Inferior parietal cortex (tissue), 1 donor: ENCODE measurements around the gene ANKS1A.
A peak's percentile ranks its signal among the peaks of the same experiment; 100 is the strongest.

Experiments
- DNase-seq: peaks from one replicate; pipeline ENCODE4 v3.0.0-alpha.2; 2016; ENCODE audit errors: extremely low spot score

The ANKS1A gene

DNA sequence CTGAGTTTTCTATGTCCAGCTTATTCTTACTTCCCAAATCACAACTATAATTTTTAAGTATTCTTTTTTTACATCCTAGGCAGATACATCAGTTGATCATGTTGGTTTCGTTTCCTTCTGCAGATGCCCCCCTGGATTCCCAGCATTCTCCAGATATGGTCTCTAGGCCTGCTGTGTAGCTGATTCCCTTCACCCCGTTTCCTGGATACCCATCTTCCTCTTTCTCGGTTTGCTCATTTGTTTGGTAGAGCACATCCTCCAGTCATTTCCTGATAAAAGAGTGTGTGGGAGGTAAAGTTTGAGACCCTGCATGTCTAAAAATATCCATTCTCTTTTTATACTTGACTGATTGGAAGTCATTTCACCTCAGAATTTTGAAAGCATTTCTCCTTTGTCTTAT lies 66.4 kb downstream of the ANKS1A start:
- no peak for DNase-seq

DNA sequence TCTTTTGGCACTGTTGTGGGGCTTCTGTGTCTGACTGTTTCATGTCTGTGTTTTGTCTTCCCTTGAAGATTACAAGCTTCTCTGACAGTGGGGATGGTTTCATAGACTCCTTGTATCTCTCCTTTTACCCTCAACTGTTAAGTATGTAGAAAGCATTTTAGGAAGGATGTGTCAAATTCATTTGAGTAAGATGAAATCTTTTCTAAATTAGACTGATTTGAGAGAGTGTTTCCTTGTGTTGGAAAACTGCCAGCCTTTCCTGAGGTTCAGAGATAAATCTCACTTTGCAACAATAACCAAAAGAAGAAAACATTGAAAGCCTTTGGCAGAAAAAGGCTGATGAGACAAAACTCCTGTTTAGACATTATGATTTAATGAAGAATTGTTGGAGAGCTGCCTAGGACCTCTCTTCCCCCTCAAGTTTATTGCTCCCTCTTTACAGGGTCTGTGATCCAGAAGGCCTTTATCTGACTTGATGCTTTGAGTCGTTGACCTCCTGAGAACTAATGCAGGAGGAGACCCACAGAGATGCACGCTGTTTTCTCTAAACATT lies 68.3 kb downstream of the ANKS1A start:
- DNase-seq = no peak

DNA sequence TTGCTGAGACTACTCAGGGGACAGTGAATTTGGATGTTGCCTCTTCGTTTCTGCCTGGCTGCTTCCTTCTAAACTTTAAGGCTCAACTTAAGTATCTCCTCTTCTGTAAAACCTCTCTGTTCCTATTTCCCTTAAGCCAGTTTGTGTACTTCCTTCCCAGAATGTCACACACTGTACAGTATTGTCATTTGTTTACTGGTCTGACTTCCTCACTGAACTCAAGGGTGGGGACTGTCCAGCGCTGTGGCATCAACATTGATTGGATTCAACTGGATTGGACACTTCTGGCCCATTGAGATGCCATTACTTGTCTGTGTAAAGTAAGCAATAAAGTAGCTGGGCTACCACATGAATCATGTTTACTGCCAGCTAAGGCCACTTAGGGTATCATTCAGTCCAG lies 69.7 kb downstream of the ANKS1A start:
- no peak for DNase-seq

DNA sequence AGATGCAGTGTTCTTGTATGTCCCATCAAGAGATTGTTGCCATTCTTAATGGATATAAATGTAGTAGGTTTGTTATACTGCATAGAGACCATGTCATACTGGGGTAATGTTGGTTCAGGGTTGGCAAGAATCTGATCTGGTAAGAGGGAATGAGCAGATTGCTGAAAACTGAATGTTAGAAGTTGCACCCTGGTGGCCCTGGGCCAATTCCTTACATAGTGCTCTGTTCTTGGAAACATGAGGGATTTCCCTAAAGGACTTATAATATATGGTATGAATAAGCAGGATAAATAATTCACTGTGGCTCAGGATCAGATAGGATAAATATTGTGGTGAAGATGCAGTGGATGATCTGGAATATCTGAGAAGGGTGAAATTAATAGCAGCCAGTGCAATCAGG lies 70.2 kb downstream of the ANKS1A start:
- no peak for DNase-seq

DNA sequence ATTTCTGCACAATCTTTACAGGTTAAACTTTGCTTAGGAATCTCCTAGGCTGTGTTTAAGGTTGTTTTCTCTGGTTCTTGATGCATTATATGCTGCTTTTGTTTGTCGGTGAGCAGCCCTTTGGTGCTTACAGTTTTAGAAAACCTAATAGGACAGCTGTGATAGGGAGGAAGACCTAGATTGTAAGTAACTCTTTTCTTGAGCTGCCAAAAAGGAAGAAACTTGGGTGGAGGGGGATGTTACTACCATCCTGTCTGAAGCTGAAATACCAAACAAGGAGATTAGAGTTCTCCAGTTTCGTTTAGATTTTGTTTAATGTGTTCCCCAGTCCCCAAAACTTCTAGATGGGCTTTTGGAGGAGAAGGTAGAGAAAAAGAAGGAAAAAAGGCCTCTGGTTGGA lies 72.0 kb downstream of the ANKS1A start:
- no peak for DNase-seq

DNA sequence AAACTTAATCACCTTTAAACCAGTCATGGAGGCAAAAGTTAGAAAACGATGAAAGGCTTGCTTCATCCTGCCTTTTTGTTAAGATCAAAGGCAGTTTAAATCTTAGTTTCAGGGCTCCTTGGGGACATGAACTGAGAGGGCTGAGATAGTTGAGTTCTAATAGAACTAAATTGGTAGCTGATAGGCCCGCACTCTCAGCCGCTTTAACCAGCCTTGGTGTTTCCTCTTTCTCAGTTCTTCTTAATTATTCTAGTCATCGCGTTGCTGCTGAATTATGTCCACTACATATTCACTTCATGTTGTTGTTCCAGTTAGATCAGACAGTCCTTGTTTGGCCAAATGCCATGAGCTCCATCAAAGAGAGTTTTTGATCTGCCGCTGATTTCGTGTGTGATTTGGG lies 72.5 kb downstream of the ANKS1A start:
- DNase-seq = no peak

DNA sequence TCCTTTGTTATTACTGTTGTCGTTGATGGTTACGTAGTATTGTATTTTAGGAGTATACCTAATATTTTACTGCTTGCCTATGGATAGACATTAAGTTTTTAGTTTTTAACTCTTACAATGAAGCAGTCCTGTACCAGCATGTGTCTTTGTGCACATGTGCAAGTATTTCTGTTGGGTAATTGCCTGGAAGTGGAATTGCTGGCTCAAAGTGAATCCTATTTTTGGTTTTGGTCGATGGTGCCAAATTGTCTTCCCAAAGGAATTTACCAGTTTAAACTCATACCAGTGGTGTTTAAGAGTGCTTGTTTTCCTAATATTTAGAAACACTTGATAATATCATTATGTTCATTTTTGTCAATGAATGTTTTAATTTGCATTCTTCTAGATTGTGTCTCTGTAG lies 75.5 kb downstream of the ANKS1A start:
- no peak for DNase-seq

DNA sequence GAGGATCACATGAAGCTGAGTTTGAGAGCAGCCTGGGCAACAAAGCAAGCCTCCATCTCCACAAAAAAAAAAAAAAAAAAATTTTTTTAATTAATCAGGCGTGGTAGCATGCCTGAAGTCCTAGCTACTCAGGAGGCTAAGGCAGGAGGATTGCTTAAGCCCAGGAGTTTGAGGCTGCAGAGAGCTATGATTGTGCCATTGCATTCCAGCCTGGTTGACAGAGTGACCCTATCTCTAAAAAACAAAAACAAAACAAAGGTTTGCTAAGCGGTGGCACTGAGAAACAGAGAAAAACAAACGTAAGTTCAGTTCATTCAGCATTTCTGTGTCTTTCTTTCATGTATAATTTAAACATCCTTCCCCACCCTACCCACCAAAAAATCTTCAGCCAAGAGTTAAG lies 78.4 kb downstream of the ANKS1A start:
- no peak for DNase-seq

DNA sequence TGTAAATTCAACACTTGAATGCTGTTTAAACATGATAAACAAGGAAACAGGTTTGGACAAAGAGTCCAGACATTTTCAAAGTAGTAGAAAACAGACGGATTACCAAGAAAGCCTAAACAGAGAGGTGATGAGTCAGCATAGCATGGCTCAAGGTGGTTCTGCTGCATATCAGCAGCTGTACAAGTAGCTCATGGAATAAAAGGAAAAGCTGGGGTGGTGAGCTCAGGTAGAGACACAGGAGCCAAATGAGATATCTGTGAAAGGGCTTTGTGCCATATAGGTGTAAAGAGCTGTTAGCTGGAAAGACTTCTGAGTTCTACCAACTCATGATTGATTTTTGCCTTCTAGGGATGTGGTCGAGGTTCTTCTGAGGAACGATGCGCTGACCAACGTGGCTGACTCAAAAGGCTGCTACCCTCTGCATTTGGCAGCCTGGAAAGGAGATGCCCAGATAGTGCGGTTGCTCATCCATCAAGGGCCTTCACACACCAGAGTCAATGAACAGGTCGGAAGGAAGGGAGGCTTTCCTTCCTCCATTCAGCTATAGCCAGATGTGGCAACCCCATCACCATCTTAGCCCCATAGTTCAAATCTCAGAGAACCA lies 80.7 kb downstream of the ANKS1A start:
- no peak for DNase-seq

DNA sequence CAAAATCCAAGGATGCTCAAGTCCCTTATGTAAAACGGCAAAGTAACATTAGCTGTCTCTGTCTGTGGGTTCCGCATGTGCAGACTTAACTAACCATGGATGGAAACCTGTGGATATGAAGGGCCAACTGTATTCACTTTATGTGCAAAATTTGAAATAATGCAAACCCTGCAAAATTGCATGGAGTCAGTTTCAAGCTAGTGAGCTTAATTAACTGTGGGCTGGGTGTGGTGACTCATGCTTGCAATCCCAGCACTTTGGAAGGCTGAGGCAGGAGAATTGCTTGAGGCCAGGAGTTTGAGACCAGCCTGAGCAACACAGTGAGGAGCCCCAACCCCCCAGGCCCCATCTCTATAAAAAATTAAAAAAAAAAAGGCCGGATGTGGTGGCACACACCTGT lies 81.4 kb downstream of the ANKS1A start:
- DNase-seq = no peak

DNA sequence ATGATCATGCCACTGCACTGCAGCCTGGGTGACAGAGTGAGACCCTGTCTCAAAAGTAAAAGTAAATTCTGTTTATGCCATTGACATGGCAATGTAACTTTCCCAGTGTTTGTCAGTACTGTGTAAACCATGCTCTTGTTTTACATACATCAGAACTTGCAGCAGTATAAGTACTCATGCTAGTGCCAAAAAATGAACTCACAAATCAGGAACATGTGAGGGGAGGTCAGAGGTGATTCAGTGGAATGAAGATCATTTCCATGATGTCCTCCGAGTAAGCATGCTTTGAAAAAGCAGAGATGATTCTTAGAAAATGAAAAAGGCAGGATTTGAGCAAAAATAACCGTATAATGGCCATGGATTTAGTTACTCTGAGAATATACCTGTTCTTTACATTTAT lies 81.9 kb downstream of the ANKS1A start:
- DNase-seq = no peak

DNA sequence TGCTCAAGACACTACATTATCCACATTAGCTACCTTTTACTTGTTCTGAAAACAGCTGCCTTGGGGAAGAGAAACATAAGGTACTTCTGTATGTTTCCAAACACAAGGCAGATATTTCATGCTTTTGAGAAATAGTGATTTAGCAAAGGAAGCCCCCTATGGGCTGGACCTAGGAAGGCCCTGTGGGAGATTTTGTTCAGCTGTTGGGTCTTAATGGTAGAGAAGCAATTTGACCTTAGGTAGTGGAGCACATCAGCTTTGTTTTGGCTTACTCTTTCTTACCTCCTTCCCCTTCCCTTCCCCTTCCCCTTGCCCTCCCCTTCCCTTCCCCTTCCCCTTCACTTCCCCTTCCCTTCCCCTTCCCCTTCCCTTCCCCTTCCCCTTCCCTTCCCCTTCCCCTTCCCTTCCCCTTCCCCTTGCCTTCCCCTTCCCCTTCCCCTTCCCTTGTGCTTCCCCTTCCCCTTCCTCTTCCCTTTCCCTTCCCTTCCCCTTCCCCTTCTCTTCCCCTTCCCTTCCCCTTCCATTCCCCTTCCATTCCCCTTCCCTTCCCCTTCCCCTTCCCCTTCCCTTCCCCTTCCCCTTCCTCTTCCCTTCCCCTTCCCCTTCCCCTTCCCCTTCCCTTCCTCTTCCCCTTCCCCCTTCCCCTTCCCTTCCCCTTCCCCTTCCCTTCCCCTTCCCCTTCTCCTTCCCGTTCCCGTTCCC lies 84.6 kb downstream of the ANKS1A start:
- no peak for DNase-seq

DNA sequence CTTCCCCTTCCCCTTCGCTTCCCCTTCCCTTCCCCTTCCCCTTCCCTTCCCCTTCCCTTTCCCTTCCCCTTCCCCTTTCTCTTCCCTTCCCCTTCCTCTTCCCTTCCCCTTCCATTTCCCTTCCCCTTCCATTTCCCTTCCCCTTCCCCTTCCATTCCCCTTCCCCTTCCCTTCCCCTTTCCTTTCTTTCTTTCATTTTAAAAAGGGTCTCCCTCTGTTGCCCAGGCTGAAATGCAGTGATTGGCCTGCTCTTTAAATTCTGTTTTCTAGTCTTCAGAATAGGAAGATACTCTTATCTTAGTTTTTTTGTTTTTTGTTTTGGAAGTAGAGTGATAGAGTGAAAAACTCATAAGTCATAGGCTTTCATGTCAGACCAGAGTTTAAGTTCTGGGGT lies 85.2 kb downstream of the ANKS1A start:
- no peak for DNase-seq

DNA sequence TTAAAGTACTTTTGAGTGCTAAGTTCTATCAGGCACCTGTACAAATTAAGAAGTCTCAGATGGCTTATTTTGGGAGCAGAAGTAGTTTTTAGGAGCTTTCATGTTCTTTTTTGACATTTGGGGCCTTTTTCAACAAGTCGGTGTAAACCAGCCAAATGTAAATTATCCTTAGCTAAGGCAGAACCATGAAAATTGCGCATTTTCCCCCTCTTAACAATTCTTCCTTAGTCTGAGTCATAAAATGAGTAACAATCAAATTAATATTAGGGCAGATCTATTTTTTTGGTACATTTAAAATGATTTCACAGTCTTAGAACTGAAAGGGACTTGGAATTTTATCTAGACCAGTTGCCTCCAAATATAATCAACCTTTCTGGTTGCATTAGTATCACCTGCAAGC lies 87.2 kb downstream of the ANKS1A start:
- no peak for DNase-seq

DNA sequence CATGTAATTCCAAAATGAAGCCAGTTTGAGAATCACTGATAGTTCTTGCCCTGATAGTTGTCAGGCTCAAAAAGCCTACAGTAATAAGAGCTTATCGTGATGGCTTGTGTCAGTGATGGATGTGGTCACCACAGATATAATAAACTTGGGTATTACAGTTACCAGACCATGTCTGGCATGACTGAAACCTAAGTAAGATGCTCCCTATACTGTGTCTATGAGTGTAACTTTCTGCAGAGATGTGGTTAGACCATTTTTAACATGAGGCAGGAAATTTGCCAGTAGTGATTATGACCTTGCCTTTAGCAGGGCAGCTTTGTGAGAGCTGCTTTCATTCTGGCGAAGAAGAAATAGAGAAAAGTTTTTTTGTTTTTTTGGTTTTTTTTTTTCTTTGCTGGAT lies 90.2 kb downstream of the ANKS1A start:
- no peak for DNase-seq

DNA sequence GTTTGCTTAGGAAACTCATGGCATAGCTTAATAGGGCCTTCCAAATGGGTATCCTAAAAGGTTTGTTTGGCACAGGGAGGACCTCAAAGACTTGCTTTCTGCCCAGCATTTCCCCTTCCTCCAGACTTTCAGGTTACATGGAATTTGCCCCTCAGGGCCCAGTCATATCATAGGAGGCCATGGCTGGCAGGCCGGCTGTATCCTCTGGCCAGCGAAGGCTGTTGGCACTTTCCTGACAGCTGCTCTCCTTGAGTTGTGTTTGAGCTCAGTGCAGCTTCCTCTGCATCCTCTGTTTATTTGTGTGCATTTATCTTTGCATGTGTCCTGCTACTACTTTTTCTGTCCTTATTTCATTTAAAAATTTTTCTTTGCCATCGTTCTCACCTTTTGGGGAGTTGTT lies 90.9 kb downstream of the ANKS1A start:
- DNase-seq = no peak

DNA sequence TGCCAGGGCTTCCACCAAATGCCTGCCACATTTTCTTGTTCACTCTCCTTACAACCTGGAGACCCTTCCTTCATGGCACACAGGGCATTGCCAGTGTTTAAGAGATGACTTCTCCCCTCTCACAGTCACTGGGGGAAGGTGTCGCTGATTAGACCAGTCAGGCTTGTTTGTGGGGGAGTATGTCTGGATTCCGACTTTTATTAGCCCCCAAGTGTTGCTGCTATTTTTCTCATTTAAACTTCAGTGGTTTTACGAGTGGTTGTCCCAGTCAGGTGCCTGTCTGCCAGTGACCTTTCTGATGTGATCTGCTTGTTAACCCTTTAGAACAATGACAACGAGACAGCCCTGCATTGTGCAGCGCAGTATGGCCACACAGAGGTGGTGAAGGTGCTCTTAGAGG lies 92.3 kb downstream of the ANKS1A start:
- DNase-seq = no peak

DNA sequence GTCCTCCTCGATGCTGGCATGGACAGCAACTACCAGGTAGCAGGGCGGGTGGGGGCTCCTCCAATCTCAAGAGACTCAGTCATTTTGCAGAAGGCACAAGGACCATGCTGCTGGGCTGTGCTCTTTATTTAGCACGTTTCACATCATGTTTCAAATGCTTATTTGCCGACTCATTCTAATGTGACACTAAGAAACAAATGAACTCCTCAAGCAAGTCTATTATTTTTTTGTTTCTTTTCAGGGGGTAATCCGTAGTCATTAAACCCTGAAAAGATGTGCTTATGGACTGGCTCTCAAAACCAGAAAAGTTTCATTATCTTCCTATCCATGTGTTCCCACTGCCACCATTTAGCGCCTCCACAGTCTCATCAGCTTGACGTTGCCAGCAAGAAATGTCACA lies 92.9 kb downstream of the ANKS1A start:
- DNase-seq = no peak

DNA sequence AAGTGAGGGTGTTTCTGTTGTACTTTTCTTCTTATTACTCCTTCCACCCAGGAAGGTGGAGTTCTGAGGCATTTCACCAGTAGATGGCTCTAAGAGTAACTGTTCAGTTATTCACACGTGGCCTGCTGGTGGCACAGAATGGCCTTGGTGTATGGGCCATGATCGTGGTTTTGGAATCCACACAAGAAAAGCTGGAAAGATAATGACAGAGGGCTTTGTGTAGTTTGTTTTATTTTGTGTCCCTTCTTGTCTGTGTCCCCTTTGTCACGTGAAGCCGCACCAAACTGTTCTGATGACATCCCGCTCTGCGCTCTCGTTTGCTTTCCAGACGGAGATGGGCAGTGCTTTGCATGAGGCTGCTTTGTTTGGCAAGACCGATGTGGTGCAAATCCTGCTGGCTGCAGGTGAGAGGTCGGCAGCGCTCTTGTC lies 93.4 kb downstream of the ANKS1A start:
- peak; percentile 74 for DNase-seq

DNA sequence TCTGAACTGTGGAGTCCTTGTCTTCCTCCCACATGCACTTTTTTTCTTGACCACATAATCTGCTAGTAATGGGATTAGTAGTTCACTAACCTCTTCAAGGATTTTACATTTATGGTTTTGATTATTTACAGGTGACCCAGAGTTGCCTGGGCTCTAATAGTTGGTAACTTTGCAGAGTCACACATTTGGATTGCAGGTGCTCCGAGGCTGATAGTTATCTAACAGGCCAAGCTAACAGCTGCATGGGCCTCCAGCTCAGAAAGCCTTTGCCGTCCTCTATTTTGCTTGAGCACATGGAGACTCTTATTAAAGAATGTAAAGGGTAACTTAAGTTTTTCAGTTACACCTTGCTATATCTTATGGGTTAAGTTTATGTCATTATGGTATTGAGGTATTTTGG lies 95.4 kb downstream of the ANKS1A start:
- DNase-seq = no peak

DNA sequence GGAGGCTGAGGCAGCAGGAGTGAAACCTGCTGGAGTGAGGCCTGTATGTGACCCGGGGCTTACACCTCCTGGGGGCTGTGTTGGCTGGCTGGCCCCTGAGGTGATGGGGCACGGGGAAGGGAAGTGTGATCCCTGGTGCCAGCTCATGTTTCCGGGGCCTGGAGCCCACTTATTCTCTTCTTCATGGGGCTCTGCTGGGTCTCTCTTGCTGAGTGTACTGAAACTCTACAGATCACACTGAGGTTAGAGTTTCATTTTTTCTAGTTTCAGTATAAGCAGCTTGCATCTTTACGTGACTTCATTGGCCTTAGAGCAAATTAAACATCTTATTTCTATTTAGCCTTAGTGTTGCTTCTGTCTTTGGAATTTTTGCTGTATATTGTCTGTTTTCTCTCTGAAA lies 96.2 kb downstream of the ANKS1A start:
- DNase-seq = no peak

DNA sequence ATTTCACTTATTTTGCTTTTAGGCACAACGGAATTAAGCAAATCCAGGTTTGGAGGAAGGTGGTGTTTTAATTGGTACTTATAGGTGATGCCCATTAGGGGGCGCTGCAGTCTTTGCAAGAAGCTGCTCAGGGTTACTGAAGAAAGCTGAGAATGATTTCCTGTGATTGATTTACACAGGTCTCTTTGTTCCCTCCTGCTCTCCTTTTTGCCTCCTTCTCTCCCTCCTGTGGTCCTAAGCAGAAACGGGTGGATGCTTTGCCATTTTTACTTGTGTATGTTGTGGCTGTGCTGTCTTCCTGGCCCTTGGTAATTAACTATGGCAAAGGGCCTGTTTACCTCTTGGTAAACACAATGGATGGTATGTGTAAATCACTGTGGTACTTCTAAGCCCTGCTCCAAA lies 97.8 kb downstream of the ANKS1A start:
- peak; percentile 87 for DNase-seq

DNA sequence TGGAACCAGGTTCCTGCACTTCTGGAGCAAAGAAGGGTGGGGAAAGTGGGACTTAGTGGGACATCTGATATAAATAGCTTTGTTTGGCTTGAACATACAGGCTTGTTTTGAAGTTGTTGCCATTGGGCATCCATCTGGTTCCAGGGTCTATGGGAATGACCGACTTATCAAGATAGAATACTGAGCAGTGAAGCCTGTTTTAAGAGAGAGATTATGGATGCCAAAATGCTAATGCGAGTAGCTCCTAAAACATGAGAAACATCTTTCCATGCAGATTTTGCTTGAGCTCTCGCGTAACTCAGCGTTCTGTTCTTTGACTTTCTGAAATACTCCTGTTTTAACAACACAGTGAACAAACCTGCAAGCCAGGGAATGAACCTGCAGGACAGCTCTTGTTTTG lies 98.5 kb downstream of the ANKS1A start:
- DNase-seq = no peak
